DOHH2 (cell line): ENCODE data around the gene COMMD8.

Experiments
- CTCF ChIP-seq: fragments of 200-600 bp; sonication (generic); IDR thresholded peaks from one replicate; pipeline ENCODE4 v1.5.1; 2014; ENCODE audit warnings: antibody characterized with exemption, mild to moderate bottlenecking, low read depth, low read length; ENCODE audit not compliant: poor library complexity, severe bottlenecking
- EZH2phosphoT487 ChIP-seq: fragments of 200-600 bp; sonication (generic); IDR thresholded peaks from 2 replicates; pipeline ENCODE4 v1.6.1; 2017; ENCODE audit warnings: borderline replicate concordance, mild to moderate bottlenecking, antibody characterized with exemption, low read length, moderate library complexity, mixed read lengths

GRCh38 chr4:47485047-47485692, 21.7 kb upstream of the COMMD8 start, which contains the start of gene ATP10D:
- TF ChIP-seq CTCF (no peak), EZH2phosphoT487 (no peak)
